HG02759 (cell line): ENCODE measurements around the gene TMEM144.
A peak's percentile ranks its signal among the peaks of the same experiment; 100 is the strongest.

Source experiments
- ATAC-seq: cut with Tn5 transposase; IDR thresholded peaks from one replicate; pipeline ENCODE4 v1.9.1; 2021; ENCODE audit warnings: mild to moderate bottlenecking, moderate library complexity; ENCODE audit not compliant: unreplicated experiment

TMEM144 gene

GRCh38 chr4:158209825-158210807, at the start of gene TMEM144:
Gene TMEM144 (plus strand): TSS chr4:158210486. CDS start chr4:158212668, 2,182 bp downstream.
- peak; percentile 96 for ATAC-seq

- ATAC-seq = no peak
These were observed 48.5 kb upstream of the TMEM144 start for GRCh38 chr4:158161551-158162354.

- ATAC-seq = no peak
These were observed 47.7 kb upstream of the TMEM144 start for GRCh38 chr4:158162631-158163030.

GRCh38 chr4:158163941-158164767, 46.1 kb upstream of the TMEM144 start:
- ATAC-seq = no peak

- ATAC-seq = no peak
These were observed 45.5 kb upstream of the TMEM144 start for GRCh38 chr4:158164768-158165213.

GRCh38 chr4:158166701-158167100, 43.6 kb upstream of the TMEM144 start:
- ATAC-seq = no peak

- no peak for ATAC-seq
These were observed 41.7 kb upstream of the TMEM144 start for GRCh38 chr4:158168606-158169005.

GRCh38 chr4:158169506-158169905, 40.8 kb upstream of the TMEM144 start:
- ATAC-seq = no peak

GRCh38 chr4:158169931-158170690, 40.2 kb upstream of the TMEM144 start:
- ATAC-seq = peak; percentile 2

- peak; percentile 66 for ATAC-seq
These were observed 39.4 kb upstream of the TMEM144 start for GRCh38 chr4:158170691-158171561.

- peak; percentile 43 for ATAC-seq
These were observed 37.7 kb upstream of the TMEM144 start, which contains the start of gene GASK1B for GRCh38 chr4:158172261-158173258. Gene GASK1B (minus strand): TSS chr4:158173025. CDS start chr4:158171375, 1,650 bp downstream.

- no peak for ATAC-seq
These were observed 34.2 kb upstream of the TMEM144 start for GRCh38 chr4:158176108-158176507.

GRCh38 chr4:158176776-158177175, 33.5 kb upstream of the TMEM144 start:
- no peak for ATAC-seq

- ATAC-seq = no peak
These were observed 30.8 kb upstream of the TMEM144 start for GRCh38 chr4:158179465-158179864.

- ATAC-seq = no peak
These were observed 28.4 kb upstream of the TMEM144 start for GRCh38 chr4:158181906-158182305.

- ATAC-seq = no peak
These were observed 27.6 kb upstream of the TMEM144 start for GRCh38 chr4:158182736-158183135.

- no peak for ATAC-seq
These were observed 23.5 kb upstream of the TMEM144 start for GRCh38 chr4:158186815-158187214.

GRCh38 chr4:158189422-158189821, 20.9 kb upstream of the TMEM144 start:
- ATAC-seq = no peak
